IMR-90 (cell line): ENCODE data around the gene STARD10. TPM values are rescaled to one million over a fixed set of nuclear protein-coding genes. Genes with fewer than 3 reads are reported as not detected.

Experiments used
- ATAC-seq: fragments of 200-7000 bp; cut with Tn5 transposase; 2 replicates; pipeline ENCODE4 v1.9.1; 2020; ENCODE audit warnings: low read depth, mild to moderate bottlenecking, moderate library complexity
- BruUV-seq: library from RNA; stranded (reverse); fragments of 400-500 nt; replicated peaks from 2 replicates; lab custom pipeline; 2021; lab: Mats Ljungman, UMichigan
- CTCF ChIA-PET: fragments of 300-600 bp; formaldehyde crosslinking; extraction: SDS; loops from one replicate; lab custom pipeline; 2021; ENCODE audit warnings: antibody characterized with exemption; lab: Yijun Ruan, JAX
- POLR2A ChIA-PET: fragments of 300-600 bp; sonication (Branson Sonifier 250); formaldehyde crosslinking; loops from one replicate; lab custom pipeline; 2022; ENCODE audit warnings: antibody characterized with exemption; ENCODE audit not compliant: unreplicated experiment; lab: Charles Lee
- DNase-seq: peaks from one replicate; pipeline ENCODE4 v3.0.0; 2013
- H2AFZ ChIP-seq: replicated peaks from 2 replicates; pipeline ENCODE3; 2013; ENCODE audit warnings: low read length, mild to moderate bottlenecking; ENCODE audit not compliant: poor library complexity
- H2AK5ac ChIP-seq: 2 replicates; pipeline ENCODE4 v1.6.1; 2013; ENCODE audit warnings: low read depth, low read length, inconsistent platforms
- H2AK9ac ChIP-seq: replicated peaks from 2 replicates; pipeline ENCODE3; 2013; ENCODE audit warnings: mild to moderate bottlenecking, low read depth, low read length, moderate library complexity; ENCODE audit not compliant: poor library complexity
- H2BK120ac ChIP-seq: 2 replicates; pipeline ENCODE4 v1.6.1; 2013; ENCODE audit warnings: low read depth, low read length, inconsistent platforms
- H2BK15ac ChIP-seq: 3 replicates; pipeline ENCODE4 v1.6.1; 2013; ENCODE audit warnings: low read depth, low read length, inconsistent platforms
- H2BK20ac ChIP-seq: 2 replicates; pipeline ENCODE4 v1.6.1; 2013; ENCODE audit warnings: low read depth, mild to moderate bottlenecking, inconsistent platforms, low read length, moderate library complexity
- H2BK5ac ChIP-seq: 2 replicates; pipeline ENCODE4 v1.6.1; 2013; ENCODE audit warnings: mild to moderate bottlenecking, low read depth, low read length, inconsistent platforms; ENCODE audit not compliant: poor library complexity, severe bottlenecking
- H3K14ac ChIP-seq: replicated peaks from 2 replicates; pipeline ENCODE4 v1.6.1; 2013; ENCODE audit warnings: low read depth, low read length, inconsistent platforms
- H3K18ac ChIP-seq: 2 replicates; pipeline ENCODE4 v1.6.1; 2013; ENCODE audit warnings: low read depth, low read length, control low read depth
- H3K23ac ChIP-seq: 2 replicates; pipeline ENCODE4 v1.6.1; 2013; ENCODE audit warnings: low read depth, low read length, inconsistent platforms
- H3K27ac ChIP-seq: 2 replicates; pipeline ENCODE4 v1.5.1; 2013; ENCODE audit warnings: mild to moderate bottlenecking, control low read depth, low read length; ENCODE audit not compliant: insufficient read depth
- H3K27me3 ChIP-seq: 2 replicates; pipeline ENCODE4 v1.6.1; 2013; ENCODE audit warnings: low read length; ENCODE audit not compliant: control insufficient read depth, insufficient read depth
- H3K36me3 ChIP-seq: 2 replicates; pipeline ENCODE4 v1.6.1; 2013; ENCODE audit warnings: low read length, mixed read lengths; ENCODE audit not compliant: control insufficient read depth, insufficient read depth
- H3K4ac ChIP-seq: 2 replicates; pipeline ENCODE4 v1.6.1; 2013; ENCODE audit warnings: low read depth, low read length, inconsistent platforms
- H3K4me1 ChIP-seq: 2 replicates; pipeline ENCODE4 v1.6.1; 2013; ENCODE audit warnings: low read length, mixed read lengths; ENCODE audit not compliant: control insufficient read depth, insufficient read depth
- H3K4me2 ChIP-seq: 2 replicates; pipeline ENCODE4 v1.6.1; 2013; ENCODE audit warnings: low read depth, mild to moderate bottlenecking, control low read depth, low read length, moderate library complexity
- H3K4me3 ChIP-seq: 2 replicates; pipeline ENCODE4 v1.5.1; 2013; ENCODE audit warnings: low read depth, mild to moderate bottlenecking, control low read depth, low read length, moderate library complexity; ENCODE audit not compliant: insufficient read depth
- H3K56ac ChIP-seq: 2 replicates; pipeline ENCODE4 v1.6.1; 2013; ENCODE audit warnings: low read length, inconsistent platforms; ENCODE audit not compliant: insufficient read depth; ENCODE audit errors: extremely low read depth
- H3K79me1 ChIP-seq, 2 experiments: 2 replicates each; pipeline ENCODE4 v1.6.1; 2013; ENCODE audit warnings: low read length in 2 of 2, inconsistent platforms in 1 of 2, low read depth in 1 of 2
- H3K9ac ChIP-seq: 2 replicates; pipeline ENCODE4 v1.6.1; 2013; ENCODE audit warnings: low read depth, low read length, control low read depth
- H3K9me1 ChIP-seq: 2 replicates; pipeline ENCODE4 v1.6.1; 2013; ENCODE audit warnings: low read length, inconsistent platforms; ENCODE audit not compliant: insufficient read depth
- H3K9me3 ChIP-seq: 2 replicates; pipeline ENCODE4 v1.6.1; 2013; ENCODE audit warnings: low read length; ENCODE audit not compliant: control insufficient read depth, insufficient read depth
- H4K20me1 ChIP-seq: 2 replicates; pipeline ENCODE4 v1.6.1; 2013; ENCODE audit warnings: low read length, inconsistent platforms; ENCODE audit not compliant: insufficient read depth
- H4K5ac ChIP-seq: 2 replicates; pipeline ENCODE4 v1.6.1; 2013; ENCODE audit warnings: mild to moderate bottlenecking, low read depth, low read length, control low read depth
- H4K8ac ChIP-seq, 2 experiments: 2 replicates each; pipeline ENCODE4 v1.6.1; 2013; ENCODE audit warnings: low read depth in 2 of 2, low read length in 2 of 2, control low read depth in 1 of 2, inconsistent platforms in 1 of 2
- H4K91ac ChIP-seq: 2 replicates; pipeline ENCODE4 v1.6.1; 2013; ENCODE audit warnings: low read depth, low read length, inconsistent platforms; ENCODE audit not compliant: insufficient read depth
- BHLHE40 ChIP-seq: fragments of 150-350 bp; IDR thresholded peaks from 2 replicates; pipeline ENCODE4 v1.6.1; 2016; ENCODE audit warnings: mild to moderate bottlenecking, low read depth, low read length
- CEBPB ChIP-seq: IDR thresholded peaks from 2 replicates; pipeline ENCODE4 v1.6.1; 2012; ENCODE audit warnings: low read depth, low read length, improper control_type of control experiment
- CHD1 ChIP-seq: IDR thresholded peaks from 2 replicates; pipeline ENCODE4 v1.6.1; 2012; ENCODE audit warnings: low read depth, low read length, improper control_type of control experiment
- ELK1 ChIP-seq: fragments of 150-350 bp; IDR thresholded peaks from 2 replicates; pipeline ENCODE4 v1.6.1; 2016; ENCODE audit warnings: low read depth, mild to moderate bottlenecking, low read length, moderate library complexity, borderline replicate concordance
- FOS ChIP-seq: fragments of 150-350 bp; IDR thresholded peaks from 2 replicates; pipeline ENCODE4 v1.6.1; 2016; ENCODE audit warnings: low read depth, low read length
- MAFK ChIP-seq: IDR thresholded peaks from 2 replicates; pipeline ENCODE4 v1.6.1; 2012; ENCODE audit warnings: low read depth, low read length, improper control_type of control experiment
- MAZ ChIP-seq: IDR thresholded peaks from 2 replicates; pipeline ENCODE4 v1.6.1; 2012; ENCODE audit warnings: low read depth, mild to moderate bottlenecking, low read length, improper control_type of control experiment, moderate library complexity, borderline replicate concordance
- MXI1 ChIP-seq: IDR thresholded peaks from 2 replicates; pipeline ENCODE4 v1.6.1; 2012; ENCODE audit warnings: low read depth, mild to moderate bottlenecking, low read length, moderate library complexity, borderline replicate concordance
- NFE2L2 ChIP-seq: fragments of 150-350 bp; IDR thresholded peaks from 2 replicates; pipeline ENCODE4 v1.6.1; 2016; ENCODE audit warnings: low read depth, mild to moderate bottlenecking, low read length
- POLR2A ChIP-seq: IDR thresholded peaks from 2 replicates; pipeline ENCODE4 v1.6.1; 2012; ENCODE audit warnings: mild to moderate bottlenecking, low read depth, low read length
- RAD21 ChIP-seq: IDR thresholded peaks from 2 replicates; pipeline ENCODE4 v1.6.1; 2012; ENCODE audit warnings: low read length, improper control_type of control experiment
- RCOR1 ChIP-seq: IDR thresholded peaks from 2 replicates; pipeline ENCODE4 v1.6.1; 2012; ENCODE audit warnings: mild to moderate bottlenecking, low read length, improper control_type of control experiment; ENCODE audit not compliant: insufficient replicate concordance
- RFX5 ChIP-seq: IDR thresholded peaks from 2 replicates; pipeline ENCODE4 v1.8.0; 2012; ENCODE audit warnings: low read depth, mild to moderate bottlenecking, low read length, moderate library complexity
- WGBS, 2 experiments: methylation state at CpG; one replicate each; pipeline versions ENCODE4 v1.1.5 to v1.1.7; 2013; ENCODE audit warnings: missing lambda C conversion rate in 2 of 2; ENCODE audit not compliant: insufficient read length in 1 of 2; ENCODE audit errors: extremely low coverage in 2 of 2; 5-methylcytosine and 5-hydroxymethylcytosine counted together
- dilution Hi-C: fragments of 300-500 bp; cut with HindIII; formaldehyde crosslinking; loops from one replicate; pipeline ENCODE4 v1.14.3; 2018; ENCODE audit warnings: low sequenced_read_pairs; ENCODE audit not compliant: unreplicated experiment
- in situ Hi-C: fragments of 300-500 bp; cut with MboI; formaldehyde crosslinking; loops from 3 replicates; pipeline ENCODE4 v1.14.3; 2019; ENCODE audit warnings: low sequenced_read_pairs, inconsistent platforms, mixed read lengths
- intact Hi-C: fragments of 100-400 bp; cut with micrococcal nuclease; formaldehyde crosslinking; loops from 2 replicates; pipeline ENCODE4 v1.10.0; 2022
- polyA plus RNA-seq, 3 experiments: library from polyadenylated mRNA; depleted of rRNA; stranded (reverse); fragments of >200 nt; gene quantifications; 2 replicates each; pipeline ENCODE4 v1.2.3, GENCODE V29; 2012; ENCODE audit warnings: low replicate concordance in 1 of 3
- total RNA-seq: library from RNA; depleted of rRNA; stranded (reverse); fragments of >200 nt; gene quantifications from 2 replicates; pipeline ENCODE4 v1.2.3, GENCODE V29; 2012
- TF ChIP-seq, protein P1 (sequence below): fragments of 150-350 bp; IDR thresholded peaks from 2 replicates; pipeline ENCODE4 v1.6.1; 2017; ENCODE audit warnings: mild to moderate bottlenecking, antibody characterized with exemption, low read length, low read depth
- TF ChIP-seq, protein P2 (sequence below): conservative IDR thresholded peaks from 2 replicates; pipeline ENCODE4 v1.5.1; 2012; ENCODE audit warnings: mild to moderate bottlenecking, low read depth, low read length, improper control_type of control experiment

The STARD10 gene
- total and polyA plus RNA-seq, 2 of the 4 experiments (the other 2 are of a cell fraction) = 23.8 to 37.4 TPM

GRCh38 chr11:72745511-72745910, 48.3 kb downstream of the STARD10 start:
- Histone ChIP-seq H3K9ac (no peak overlapping the region), H2BK5ac (no peak overlapping the region), H2AFZ (no peak overlapping the region), H3K9me1 (peaks cover 11% of the 10 kb centered on the region), H3K4ac (no peak overlapping the region), H2BK120ac (no peak overlapping the region), H3K4me1 (peaks cover 13% of the 10 kb centered on the region), H3K27ac (no peak overlapping the region), H3K4me2 (no peak overlapping the region), H3K27me3 (no peaks in the 10 kb centered on the region), H3K9me3 (no peaks in the 10 kb centered on the region), H2AK5ac (no peak overlapping the region), H4K91ac (no peak overlapping the region), H3K56ac (no peak overlapping the region), H2BK15ac (no peak overlapping the region), H2BK20ac (no peak overlapping the region), H3K23ac (no peak overlapping the region), H4K8ac (no peak overlapping the region), H2AK9ac (peak overlapping the region; percentile 50), H3K79me1 (peaks cover 25 to 74% of the 10 kb centered on the region in 2 experiments), H4K20me1 (peaks cover 32% of the 10 kb centered on the region), H3K18ac (no peak overlapping the region), H3K4me3 (no peak overlapping the region), H4K5ac (no peak overlapping the region), H3K14ac (no peak overlapping the region), H3K36me3 (0 out of 2 replicates have a peak, but pooled peaks cover 1% of the 10 kb centered on the region)
- ATAC-seq (no peak), DNase-seq (no peak)
- ChIA-PET POLR2A (no interaction called here), CTCF (no interaction called here)
- in situ Hi-C loops = no loop called here
- 83% methylated on average over 1 of the region's 5 CpGs; no CpG with 5 or more reads in 1 of the 2 experiments for WGBS, 2 experiments
- intact Hi-C loops = no loop called here
- TF ChIP-seq CHD1 = no peak
- no peak for TF ChIP-seq MAFK
- no peak for TF ChIP-seq MAZ
- TF ChIP-seq POLR2A = no peak
- TF ChIP-seq CEBPB = no peak
- no peak for TF ChIP-seq BHLHE40
- no peak for TF ChIP-seq ELK1
- no peak for TF ChIP-seq RCOR1
- TF ChIP-seq RAD21 = no peak
- TF ChIP-seq, protein P1, sequence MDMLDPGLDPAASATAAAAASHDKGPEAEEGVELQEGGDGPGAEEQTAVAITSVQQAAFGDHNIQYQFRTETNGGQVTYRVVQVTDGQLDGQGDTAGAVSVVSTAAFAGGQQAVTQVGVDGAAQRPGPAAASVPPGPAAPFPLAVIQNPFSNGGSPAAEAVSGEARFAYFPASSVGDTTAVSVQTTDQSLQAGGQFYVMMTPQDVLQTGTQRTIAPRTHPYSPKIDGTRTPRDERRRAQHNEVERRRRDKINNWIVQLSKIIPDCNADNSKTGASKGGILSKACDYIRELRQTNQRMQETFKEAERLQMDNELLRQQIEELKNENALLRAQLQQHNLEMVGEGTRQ = no peak
- TF ChIP-seq, protein P2, sequence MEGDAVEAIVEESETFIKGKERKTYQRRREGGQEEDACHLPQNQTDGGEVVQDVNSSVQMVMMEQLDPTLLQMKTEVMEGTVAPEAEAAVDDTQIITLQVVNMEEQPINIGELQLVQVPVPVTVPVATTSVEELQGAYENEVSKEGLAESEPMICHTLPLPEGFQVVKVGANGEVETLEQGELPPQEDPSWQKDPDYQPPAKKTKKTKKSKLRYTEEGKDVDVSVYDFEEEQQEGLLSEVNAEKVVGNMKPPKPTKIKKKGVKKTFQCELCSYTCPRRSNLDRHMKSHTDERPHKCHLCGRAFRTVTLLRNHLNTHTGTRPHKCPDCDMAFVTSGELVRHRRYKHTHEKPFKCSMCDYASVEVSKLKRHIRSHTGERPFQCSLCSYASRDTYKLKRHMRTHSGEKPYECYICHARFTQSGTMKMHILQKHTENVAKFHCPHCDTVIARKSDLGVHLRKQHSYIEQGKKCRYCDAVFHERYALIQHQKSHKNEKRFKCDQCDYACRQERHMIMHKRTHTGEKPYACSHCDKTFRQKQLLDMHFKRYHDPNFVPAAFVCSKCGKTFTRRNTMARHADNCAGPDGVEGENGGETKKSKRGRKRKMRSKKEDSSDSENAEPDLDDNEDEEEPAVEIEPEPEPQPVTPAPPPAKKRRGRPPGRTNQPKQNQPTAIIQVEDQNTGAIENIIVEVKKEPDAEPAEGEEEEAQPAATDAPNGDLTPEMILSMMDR = no peak
- no peak for TF ChIP-seq FOS
- TF ChIP-seq MXI1 = no peak
- TF ChIP-seq NFE2L2 = no peak
- TF ChIP-seq RFX5 = no peak
- no TSS peak for BruUV-seq
- dilution Hi-C loops = no loop called here
